CD4-positive, alpha-beta T cell treated with Interleukin-1 beta for 1 hour (primary cell): ENCODE data around the gene LILRA6.
"Not testable (repeated sequence)": the region's sequence is repeated elsewhere in the genome, so short reads cannot be mapped to it uniquely, and the experiment has no call there.

Experiments used
- DNase-seq, 2 donors: peaks; one replicate each; pipeline ENCODE4 v3.0.0-alpha.2; 2020 to 2022

The LILRA6 gene

GRCh38 chr19:54206831-54207177 lies 35.8 kb downstream of the LILRA6 start:
- DNase-seq, result no peak

DNA sequence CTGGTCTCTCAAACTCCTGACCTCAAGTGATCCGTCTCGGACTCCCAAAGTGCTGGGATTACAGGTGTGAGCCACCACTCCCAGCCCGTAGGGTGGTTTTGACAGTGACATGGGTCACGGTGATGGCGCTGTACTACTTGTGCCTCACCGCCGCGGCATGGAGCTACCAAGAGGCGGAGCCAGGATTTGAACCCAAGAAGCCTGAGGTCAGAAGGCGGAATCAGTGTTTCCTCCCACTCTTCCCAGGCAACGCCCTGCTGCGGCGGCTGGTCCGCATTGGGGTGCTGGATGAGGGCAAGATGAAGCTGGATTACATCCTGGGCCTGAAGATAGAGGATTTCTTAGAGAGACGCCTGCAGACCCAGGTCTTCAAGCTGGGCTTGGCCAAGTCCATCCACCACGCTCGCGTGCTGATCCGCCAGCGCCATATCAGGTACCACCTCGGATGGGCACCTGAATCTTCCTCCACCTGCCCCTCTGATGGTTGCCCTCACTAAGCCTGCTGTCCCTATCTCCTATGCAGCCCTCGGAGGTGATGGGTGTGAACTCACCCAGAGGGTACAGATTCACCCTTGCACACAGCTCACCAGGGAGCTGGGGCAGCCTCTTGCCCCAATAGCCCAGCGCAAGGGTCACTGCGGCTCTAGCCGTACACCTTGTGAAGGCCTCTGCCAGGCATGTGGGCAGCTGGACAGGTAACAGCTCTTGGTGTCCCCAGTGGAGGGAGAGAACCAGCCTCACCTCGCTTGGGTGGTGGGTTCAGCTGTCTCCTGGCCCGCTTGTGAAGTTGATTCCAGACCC lies 36.4 kb downstream of the LILRA6 start:
- peak in 1 of 2 donors; percentile 27 for DNase-seq

- DNase-seq, result no peak
These were observed 37.7 kb downstream of the LILRA6 start for GRCh38 chr19:54204767-54205468.

DNA sequence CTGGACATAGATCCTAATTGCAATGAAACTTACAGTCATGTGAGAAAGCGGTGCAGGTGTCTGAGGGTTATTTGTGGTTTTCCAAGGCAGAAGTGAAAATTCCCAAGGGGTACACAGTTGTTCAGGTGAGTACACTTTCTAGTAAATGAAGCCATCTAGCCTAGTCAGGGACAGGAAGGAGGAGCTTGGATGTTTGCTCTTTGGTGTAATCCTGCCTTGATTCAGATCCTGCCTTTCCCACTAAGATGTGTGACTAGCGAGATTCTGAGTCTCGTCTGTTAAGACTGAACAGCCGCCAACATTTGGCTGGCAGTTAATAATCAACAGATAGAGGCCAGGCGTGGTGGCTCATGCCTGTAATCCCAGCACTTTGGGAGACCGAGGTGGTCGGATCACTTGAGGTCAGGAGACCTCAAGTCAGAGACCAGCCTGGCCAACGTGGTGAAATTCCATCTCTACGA lies 39.4 kb downstream of the LILRA6 start:
- no peak for DNase-seq

- DNase-seq, result no peak
These were observed 40.6 kb downstream of the LILRA6 start for GRCh38 chr19:54201980-54202379.

DNA sequence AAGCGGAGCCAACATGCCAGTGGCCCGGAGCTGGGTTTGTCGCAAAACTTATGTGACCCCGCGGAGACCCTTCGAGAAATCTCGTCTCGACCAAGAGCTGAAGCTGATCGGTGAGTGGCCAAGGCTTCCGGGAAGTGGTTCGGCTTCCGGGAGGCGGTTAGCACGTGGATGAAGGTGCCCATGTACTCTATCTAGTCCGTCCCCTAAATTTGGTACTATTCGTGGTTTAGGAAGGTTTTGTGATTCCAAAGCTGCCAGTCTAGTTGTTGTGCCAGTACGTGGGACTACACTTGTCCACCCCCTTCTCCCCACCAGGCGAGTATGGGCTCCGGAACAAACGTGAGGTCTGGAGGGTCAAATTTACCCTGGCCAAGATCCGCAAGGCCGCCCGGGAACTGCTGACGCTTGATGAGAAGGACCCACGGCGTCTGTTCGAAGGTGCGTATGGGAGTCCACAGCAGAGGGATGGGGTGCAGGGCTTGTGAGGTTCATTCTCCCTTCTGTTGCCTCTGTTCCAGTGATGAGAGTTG lies 41.4 kb downstream of the LILRA6 start:
- DNase-seq, result no peak

- no peak for DNase-seq
These were observed 43.2 kb downstream of the LILRA6 start for GRCh38 chr19:54199401-54199800.

DNA sequence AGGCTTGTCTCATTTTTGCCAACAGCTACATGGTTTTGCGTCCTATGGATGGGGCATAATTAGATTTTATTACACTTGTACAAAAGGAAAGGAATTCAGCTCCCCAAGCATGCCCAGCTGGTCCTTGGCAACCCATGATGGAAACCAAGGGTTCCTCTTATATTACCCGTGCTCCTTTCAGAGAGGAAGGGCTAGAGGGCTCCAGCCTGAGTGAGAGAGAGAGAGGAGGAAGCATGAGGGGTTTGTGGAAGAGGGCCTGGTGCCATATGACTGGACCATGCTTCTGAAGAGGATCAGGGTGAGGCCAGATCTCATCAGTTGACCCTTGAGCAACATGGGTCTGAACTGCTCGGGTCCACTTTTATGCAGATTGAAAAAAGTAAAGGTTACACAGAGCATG lies 45.5 kb downstream of the LILRA6 start:
- DNase-seq, result no peak

GRCh38 chr19:54196536-54196935 lies 46.1 kb downstream of the LILRA6 start:
- DNase-seq, result no peak

GRCh38 chr19:54194463-54194862 lies 48.1 kb downstream of the LILRA6 start:
- not testable (repeated sequence) for DNase-seq

- no peak for DNase-seq
These were observed 49.6 kb downstream of the LILRA6 start for GRCh38 chr19:54193011-54193410.

- no peak for DNase-seq
These were observed 50.7 kb downstream of the LILRA6 start for GRCh38 chr19:54191811-54192453.

- peak; percentile 91 to 92 for DNase-seq
These were observed 51.4 kb downstream of the LILRA6 start, which contains the start of gene TSEN34 for GRCh38 chr19:54191011-54191810. Gene TSEN34, plus strand, starts transcription at chr19:54191308. Its CDS starts 57 bp downstream, at chr19:54191365.

DNA sequence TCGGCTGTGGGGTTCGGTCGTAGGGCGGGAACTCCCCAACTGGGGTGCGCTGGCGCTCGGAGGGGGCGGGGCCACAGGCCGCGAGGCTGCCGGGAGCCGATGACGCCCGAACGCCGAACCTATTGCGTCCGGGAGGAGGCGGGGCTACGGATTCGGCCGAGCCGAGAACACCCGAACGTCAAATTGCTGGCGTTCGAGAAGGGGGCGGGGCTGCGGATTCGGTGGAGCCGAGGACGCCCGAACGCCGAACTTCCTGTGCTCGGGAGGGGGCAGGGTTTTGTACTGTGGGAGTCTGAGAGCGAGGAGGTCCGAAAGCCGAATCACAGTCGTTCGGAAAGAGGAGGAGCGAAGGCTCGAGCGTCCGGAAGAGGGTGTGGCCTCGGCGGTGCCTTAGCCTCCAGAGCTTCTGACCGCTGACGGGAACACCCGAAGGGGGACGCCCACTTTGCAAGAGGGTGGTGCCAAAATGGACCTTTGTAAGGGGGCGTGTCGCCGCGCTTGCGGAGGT lies 52.0 kb downstream of the LILRA6 start:
- peak; percentile 100 for DNase-seq

GRCh38 chr19:54189735-54190502 lies 52.7 kb downstream of the LILRA6 start:
- DNase-seq, result peak; percentile 100

GRCh38 chr19:54189145-54189734 lies 53.4 kb downstream of the LILRA6 start, which contains the start of gene MBOAT7:
Gene MBOAT7, minus strand, starts transcription at chr19:54189580. Its CDS starts 1,072 bp downstream, at chr19:54188508.
- DNase-seq, result no peak

DNA sequence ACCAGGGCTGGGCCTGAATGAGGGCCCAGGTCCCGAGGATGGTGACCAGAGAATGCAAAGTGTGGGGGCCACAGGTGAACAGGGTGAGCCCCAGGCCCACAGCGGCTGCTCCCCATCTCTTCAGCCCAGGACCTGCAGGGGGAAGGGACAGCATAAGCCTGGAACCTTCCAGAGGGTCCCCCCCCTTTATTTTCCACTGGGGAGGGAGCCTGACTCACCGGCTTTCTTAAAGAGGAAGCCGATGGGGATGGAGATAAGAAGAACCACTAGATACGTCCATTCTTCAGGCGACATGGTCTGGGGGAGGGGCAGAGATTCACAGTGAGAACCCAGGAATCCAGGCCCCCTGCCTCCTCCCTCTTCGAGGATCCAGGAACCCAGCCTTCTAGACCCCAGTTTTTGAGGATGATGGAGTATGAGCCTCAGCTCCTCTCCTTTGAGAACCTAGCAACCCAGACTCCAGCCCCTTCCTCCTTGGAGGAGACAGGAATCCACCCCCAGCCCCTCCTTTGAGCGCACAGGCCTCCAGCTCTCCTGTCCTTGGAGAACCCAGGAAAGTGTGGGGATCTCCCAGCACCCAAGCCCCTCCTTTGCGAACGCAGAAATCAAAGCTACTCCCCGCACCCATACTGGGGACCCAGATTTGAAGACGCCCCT lies 54.2 kb downstream of the LILRA6 start:
- peak; percentile 60 to 66 for DNase-seq

GRCh38 chr19:54186934-54187381 lies 55.6 kb downstream of the LILRA6 start:
- no peak for DNase-seq
